Smooth muscle cell (in vitro differentiated cells): Measurements from ENCODE around the gene SRCAP. TPM values are rescaled to one million over a fixed set of nuclear protein-coding genes. Genes with fewer than 3 reads are reported as not detected.
A peak's percentile ranks its signal among the peaks of the same experiment; 100 is the strongest.

Experiments
- DNase-seq: peaks from one replicate; lab custom pipeline; 2025; ENCODE audit not compliant: unreplicated experiment; lab: John Stamatoyannopoulos, UW
- H2AFZ ChIP-seq: fragments of 200-600 bp; sonication (generic); 2 replicates; pipeline ENCODE4 v1.6.0; 2016; ENCODE audit warnings: antibody characterized with exemption, low read depth, mild to moderate bottlenecking
- H3F3A ChIP-seq: fragments of 200-600 bp; sonication (generic); 2 replicates; pipeline ENCODE4 v1.6.0; 2017; ENCODE audit warnings: antibody characterized with exemption, low read depth
- H3K27ac ChIP-seq: fragments of 200-600 bp; sonication (generic); 2 replicates; pipeline ENCODE4 v1.5.1; 2016; ENCODE audit warnings: low read depth, mild to moderate bottlenecking
- H3K27me3 ChIP-seq: fragments of 200-600 bp; sonication (generic); 2 replicates; pipeline ENCODE4 v1.6.1; 2016; ENCODE audit warnings: low read depth, mild to moderate bottlenecking
- H3K36me3 ChIP-seq: fragments of 200-600 bp; sonication (generic); 2 replicates; pipeline ENCODE4 v1.5.1; 2016; ENCODE audit warnings: low read depth
- H3K4me1 ChIP-seq: fragments of 200-600 bp; sonication (generic); 2 replicates; pipeline ENCODE4 v1.5.1; 2016; ENCODE audit warnings: low read depth
- H3K4me2 ChIP-seq: fragments of 200-600 bp; sonication (generic); 2 replicates; pipeline ENCODE4 v1.6.0; 2016; ENCODE audit warnings: mild to moderate bottlenecking
- H3K4me3 ChIP-seq: fragments of 200-600 bp; sonication (generic); 2 replicates; pipeline ENCODE4 v1.5.1; 2016; ENCODE audit warnings: mild to moderate bottlenecking
- H3K79me2 ChIP-seq: fragments of 200-600 bp; sonication (generic); 2 replicates; pipeline ENCODE4 v1.6.0; 2016; ENCODE audit warnings: low read depth, mild to moderate bottlenecking
- H3K9ac ChIP-seq: fragments of 200-600 bp; sonication (generic); 2 replicates; pipeline ENCODE4 v1.6.0; 2016; ENCODE audit warnings: low read depth
- H3K9me3 ChIP-seq: fragments of 200-600 bp; sonication (generic); replicated peaks from 2 replicates; pipeline ENCODE4 v1.5.1; 2016; ENCODE audit warnings: low read depth
- H4K20me1 ChIP-seq: fragments of 200-600 bp; sonication (generic); 2 replicates; pipeline ENCODE4 v1.6.0; 2016; ENCODE audit warnings: low read depth
- WGBS: methylation state at CpG from one replicate; pipeline ENCODE4 v1.1.7; 2016; ENCODE audit warnings: low lambda C conversion rate; 5-methylcytosine and 5-hydroxymethylcytosine counted together
- polyA plus RNA-seq: library from polyadenylated mRNA; unstranded; fragments of >200 nt; fragmentation: Nextera tagmentation; extraction: Ambion mirVana; gene quantifications from 2 replicates; pipeline ENCODE4 v1.2.1, GENCODE V29; 2016
- total RNA-seq: library from RNA; depleted of rRNA; stranded (reverse); fragments of >200 nt; gene quantifications from 2 replicates; pipeline ENCODE4 v1.2.3, GENCODE V29; 2014
- TF ChIP-seq, protein P1 (sequence below): fragments of 200-600 bp; sonication (generic); IDR thresholded peaks from 2 replicates; pipeline ENCODE4 v1.5.1; 2017; ENCODE audit warnings: borderline replicate concordance, mild to moderate bottlenecking, antibody characterized with exemption; ENCODE audit not compliant: insufficient read depth, poor library complexity, severe bottlenecking

The SRCAP gene
- total and polyA plus RNA-seq, 2 experiments from 2014 or later: 9.0 to 14.5 TPM

- peaks cover 14% of the 10 kb centered on the region for H3K79me2 ChIP-seq
- H3K36me3 ChIP-seq: peaks cover 8% of the 10 kb centered on the region
- 93% methylated on average over 2 of the region's 2 CpGs for WGBS
Observed at GRCh38 chr16:30745082-30745481, 46.1 kb downstream of the SRCAP start.

DNA sequence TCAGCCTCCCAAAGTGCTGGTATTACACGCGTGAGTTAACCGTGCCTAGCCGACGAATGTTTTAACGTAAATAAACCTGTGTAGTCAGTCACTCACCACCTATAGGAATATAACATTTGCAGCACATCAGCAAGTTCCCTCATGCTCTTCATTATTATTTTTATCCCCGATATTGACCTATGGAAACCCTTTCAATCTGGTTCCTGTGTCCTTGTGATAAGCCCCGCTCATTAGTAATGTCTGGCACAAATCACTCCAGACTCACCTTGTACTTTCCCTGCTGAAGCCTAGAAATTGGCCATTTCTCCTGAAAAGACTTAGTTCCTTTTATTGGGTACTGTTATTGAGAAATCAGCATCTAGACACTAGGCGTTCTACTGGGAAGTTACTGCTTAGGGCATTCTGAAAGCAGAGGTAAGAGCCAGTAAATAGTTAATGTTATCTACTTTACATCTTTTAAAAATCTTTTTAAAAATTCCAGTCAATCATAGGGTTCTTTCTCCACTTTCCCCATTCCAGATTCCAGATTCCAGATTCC, 47.7 kb downstream of the SRCAP start:
- Histone ChIP-seq H3F3A (peaks cover 9% of the 10 kb centered on the region), H3K79me2 (peaks cover 18% of the 10 kb centered on the region), H3K27ac (peak overlapping the region; percentile 74), H3K4me1 (peaks cover 3% of the 10 kb centered on the region), H3K27me3 (no peaks in the 10 kb centered on the region), H3K9me3 (no peaks in the 10 kb centered on the region), H4K20me1 (peaks cover 7% of the 10 kb centered on the region), H3K9ac (no peak overlapping the region), H2AFZ (no peak overlapping the region), H3K4me3 (no peak overlapping the region), H3K36me3 (peaks cover 8% of the 10 kb centered on the region), H3K4me2 (no peak overlapping the region)
- TF ChIP-seq, protein P1, sequence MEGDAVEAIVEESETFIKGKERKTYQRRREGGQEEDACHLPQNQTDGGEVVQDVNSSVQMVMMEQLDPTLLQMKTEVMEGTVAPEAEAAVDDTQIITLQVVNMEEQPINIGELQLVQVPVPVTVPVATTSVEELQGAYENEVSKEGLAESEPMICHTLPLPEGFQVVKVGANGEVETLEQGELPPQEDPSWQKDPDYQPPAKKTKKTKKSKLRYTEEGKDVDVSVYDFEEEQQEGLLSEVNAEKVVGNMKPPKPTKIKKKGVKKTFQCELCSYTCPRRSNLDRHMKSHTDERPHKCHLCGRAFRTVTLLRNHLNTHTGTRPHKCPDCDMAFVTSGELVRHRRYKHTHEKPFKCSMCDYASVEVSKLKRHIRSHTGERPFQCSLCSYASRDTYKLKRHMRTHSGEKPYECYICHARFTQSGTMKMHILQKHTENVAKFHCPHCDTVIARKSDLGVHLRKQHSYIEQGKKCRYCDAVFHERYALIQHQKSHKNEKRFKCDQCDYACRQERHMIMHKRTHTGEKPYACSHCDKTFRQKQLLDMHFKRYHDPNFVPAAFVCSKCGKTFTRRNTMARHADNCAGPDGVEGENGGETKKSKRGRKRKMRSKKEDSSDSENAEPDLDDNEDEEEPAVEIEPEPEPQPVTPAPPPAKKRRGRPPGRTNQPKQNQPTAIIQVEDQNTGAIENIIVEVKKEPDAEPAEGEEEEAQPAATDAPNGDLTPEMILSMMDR: no peak
- 95% methylated on average over 9 of the region's 9 CpGs for WGBS
- DNase-seq: no peak

More at GRCh38 chr16:30745082-30745481, 46.1 kb downstream of the SRCAP start:
- no peaks in the 10 kb centered on the region for H3K27me3 ChIP-seq
- DNase-seq: no peak
- TF ChIP-seq, protein P1: no peak
- no peak overlapping the region for H3K4me2 ChIP-seq
- H2AFZ ChIP-seq: no peak overlapping the region
- peaks cover 7% of the 10 kb centered on the region for H3K4me1 ChIP-seq
- H4K20me1 ChIP-seq: peaks cover 11% of the 10 kb centered on the region
- H3K27ac ChIP-seq: peak overlapping the region; percentile 18
- H3K9ac ChIP-seq: no peak overlapping the region
- peaks cover 12% of the 10 kb centered on the region for H3F3A ChIP-seq
- H3K9me3 ChIP-seq: no peaks in the 10 kb centered on the region
- no peak overlapping the region for H3K4me3 ChIP-seq

- Histone ChIP-seq H2AFZ (no peak overlapping the region), H3K4me2 (peak overlapping the region; percentile 85), H3K79me2 (peaks cover 18% of the 10 kb centered on the region), H3K27ac (peak overlapping the region; percentile 74), H3F3A (peaks cover 9% of the 10 kb centered on the region), H3K4me1 (peaks cover 3% of the 10 kb centered on the region), H3K9me3 (no peaks in the 10 kb centered on the region), H3K27me3 (no peaks in the 10 kb centered on the region), H3K36me3 (peaks cover 8% of the 10 kb centered on the region), H3K4me3 (peak overlapping the region; percentile 85), H3K9ac (peak overlapping the region; percentile 37), H4K20me1 (peaks cover 3% of the 10 kb centered on the region)
- 48% methylated on average over 3 of the region's 3 CpGs for WGBS
- TF ChIP-seq, protein P1: no peak
- no peak for DNase-seq
Observed at GRCh38 chr16:30747331-30747730, 48.4 kb downstream of the SRCAP start.
